ENCODE results near the gene HRH1. TPM values are rescaled to one million over a fixed set of nuclear protein-coding genes. Genes with fewer than 3 reads are reported as not detected.

The HRH1 gene
- polyA plus RNA-seq, 1 donor = 1.4 TPM

- Histone ChIP-seq H3K4me3 (ENCODE audit: low read length) (no peak overlapping the region), H3K4me1 (ENCODE audit: control insufficient read depth, insufficient read depth, low read length) (no peaks in the 10 kb centered on the region), H3K36me3 (ENCODE audit: control insufficient read depth, insufficient read depth, low read length) (no peaks in the 10 kb centered on the region), H3K27ac (ENCODE audit: low read length) (no peak overlapping the region), H3K9me3 (ENCODE audit: control insufficient read depth, low read depth, low read length) (no peaks in the 10 kb centered on the region), H3K27me3 (ENCODE audit: control insufficient read depth, insufficient read depth, low read length) (no peaks in the 10 kb centered on the region)
- DNase-seq = no peak
- WGBS (ENCODE audit: insufficient coverage, low lambda C conversion rate) = no CpG with 5 or more reads among the region's 3 CpGs
Observed at GRCh38 chr3:11289864-11290263, 135.6 kb downstream of the HRH1 start.

DNA sequence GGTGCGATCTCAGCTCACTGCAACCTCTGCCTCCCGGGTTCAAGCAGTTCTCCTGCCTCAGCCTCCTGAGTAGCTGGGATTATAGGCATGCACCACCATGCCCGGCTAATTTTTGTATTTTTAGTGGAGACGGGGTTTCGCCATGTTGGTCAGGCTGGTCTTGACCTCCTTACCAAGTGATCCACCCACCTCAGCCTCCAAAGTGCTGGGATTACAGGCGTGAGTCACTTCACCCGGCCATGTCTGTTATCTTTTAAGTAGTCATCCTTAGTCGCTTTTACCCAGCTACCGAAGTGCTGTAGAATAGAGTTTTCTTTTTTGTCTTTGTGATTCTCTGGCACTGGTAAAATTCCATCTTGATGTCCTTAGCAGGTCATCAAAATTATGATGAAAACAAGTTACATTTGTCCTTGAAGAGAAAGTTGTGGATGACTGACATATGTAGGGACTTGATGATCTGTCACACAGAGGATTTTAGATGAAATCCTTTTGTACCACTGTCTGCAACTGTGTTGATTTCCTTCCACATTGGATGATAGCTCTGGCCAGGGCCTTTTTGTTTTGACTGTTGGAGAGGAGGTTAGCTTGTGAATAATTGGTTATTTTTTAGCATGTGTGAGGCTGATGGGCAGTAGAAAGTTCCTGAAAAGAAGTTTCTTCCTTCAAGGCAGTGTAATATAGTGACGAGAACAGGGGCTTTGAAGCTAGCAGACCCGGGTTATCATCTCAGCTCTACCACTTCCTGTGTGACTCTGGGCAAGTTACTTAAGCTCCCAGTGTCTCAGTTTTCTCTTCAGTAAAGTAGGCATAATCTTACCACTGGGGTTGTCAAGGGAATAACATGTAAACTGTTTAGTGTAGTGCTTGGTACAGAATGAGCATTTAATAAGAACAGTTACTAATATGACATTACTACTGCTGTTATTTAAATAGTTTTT, 136.7 kb downstream of the HRH1 start:
- no peaks in the 10 kb centered on the region for H3K9me3 ChIP-seq (ENCODE audit: control insufficient read depth, low read depth, low read length)
- H3K36me3 ChIP-seq (ENCODE audit: control insufficient read depth, insufficient read depth, low read length) = no peaks in the 10 kb centered on the region
- no peak overlapping the region for H3K27ac ChIP-seq (ENCODE audit: low read length)
- DNase-seq = peak in 1 of 2 donors; percentile 29
- no peaks in the 10 kb centered on the region for H3K27me3 ChIP-seq (ENCODE audit: control insufficient read depth, insufficient read depth, low read length)
- H3K4me3 ChIP-seq (ENCODE audit: low read length) = no peak overlapping the region
- WGBS (ENCODE audit: insufficient coverage, low lambda C conversion rate) = no CpG with 5 or more reads among the region's 11 CpGs
- no peaks in the 10 kb centered on the region for H3K4me1 ChIP-seq (ENCODE audit: control insufficient read depth, insufficient read depth, low read length)

DNA sequence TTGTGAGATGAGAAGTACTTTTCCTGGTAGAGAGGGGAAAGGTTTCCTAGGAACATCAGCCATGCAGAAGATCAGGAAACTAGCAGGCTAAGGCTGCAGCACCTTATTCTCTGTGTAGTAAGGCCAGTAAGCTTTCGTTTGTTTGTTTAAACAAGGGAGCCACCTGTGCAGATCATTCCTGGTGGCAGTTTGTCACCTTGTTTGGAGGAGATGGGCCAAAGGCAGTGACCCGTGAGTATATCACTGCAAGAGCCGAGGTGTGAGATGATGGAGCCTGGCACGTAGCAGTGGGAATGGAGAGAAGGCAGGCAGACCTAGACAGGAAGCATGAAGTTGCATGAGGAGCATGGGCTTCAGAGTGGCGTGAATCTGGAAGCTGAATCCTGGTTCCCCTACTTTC, 137.5 kb downstream of the HRH1 start:
- H3K4me3 ChIP-seq (ENCODE audit: low read length) = no peak overlapping the region
- no peaks in the 10 kb centered on the region for H3K36me3 ChIP-seq (ENCODE audit: control insufficient read depth, insufficient read depth, low read length)
- no peaks in the 10 kb centered on the region for H3K27me3 ChIP-seq (ENCODE audit: control insufficient read depth, insufficient read depth, low read length)
- no peaks in the 10 kb centered on the region for H3K4me1 ChIP-seq (ENCODE audit: control insufficient read depth, insufficient read depth, low read length)
- no peak overlapping the region for H3K27ac ChIP-seq (ENCODE audit: low read length)
- 87% methylated on average over 3 of the region's 5 CpGs for WGBS (ENCODE audit: insufficient coverage, low lambda C conversion rate)
- DNase-seq = no peak
- no peaks in the 10 kb centered on the region for H3K9me3 ChIP-seq (ENCODE audit: control insufficient read depth, low read depth, low read length)

- Histone ChIP-seq H3K27ac (ENCODE audit: low read length) (no peak overlapping the region), H3K4me3 (ENCODE audit: low read length) (no peak overlapping the region), H3K4me1 (ENCODE audit: control insufficient read depth, insufficient read depth, low read length) (no peaks in the 10 kb centered on the region), H3K9me3 (ENCODE audit: control insufficient read depth, low read depth, low read length) (no peaks in the 10 kb centered on the region), H3K27me3 (ENCODE audit: control insufficient read depth, insufficient read depth, low read length) (no peaks in the 10 kb centered on the region), H3K36me3 (ENCODE audit: control insufficient read depth, insufficient read depth, low read length) (peaks cover 17% of the 10 kb centered on the region)
- WGBS (ENCODE audit: insufficient coverage, low lambda C conversion rate) = no CpG with 5 or more reads among the region's 4 CpGs
- no peak for DNase-seq
Observed at GRCh38 chr3:11297126-11297525, 142.8 kb downstream of the HRH1 start.

- Histone ChIP-seq H3K4me1 (ENCODE audit: control insufficient read depth, insufficient read depth, low read length) (no peaks in the 10 kb centered on the region), H3K9me3 (ENCODE audit: control insufficient read depth, low read depth, low read length) (no peaks in the 10 kb centered on the region), H3K27me3 (ENCODE audit: control insufficient read depth, insufficient read depth, low read length) (no peaks in the 10 kb centered on the region), H3K27ac (ENCODE audit: low read length) (no peak overlapping the region), H3K4me3 (ENCODE audit: low read length) (no peak overlapping the region), H3K36me3 (ENCODE audit: control insufficient read depth, insufficient read depth, low read length) (peaks cover 26% of the 10 kb centered on the region)
- no peak for DNase-seq
- 90% methylated on average over 3 of the region's 3 CpGs for WGBS (ENCODE audit: insufficient coverage, low lambda C conversion rate)
Observed at GRCh38 chr3:11300970-11301369, 146.7 kb downstream of the HRH1 start.

DNA sequence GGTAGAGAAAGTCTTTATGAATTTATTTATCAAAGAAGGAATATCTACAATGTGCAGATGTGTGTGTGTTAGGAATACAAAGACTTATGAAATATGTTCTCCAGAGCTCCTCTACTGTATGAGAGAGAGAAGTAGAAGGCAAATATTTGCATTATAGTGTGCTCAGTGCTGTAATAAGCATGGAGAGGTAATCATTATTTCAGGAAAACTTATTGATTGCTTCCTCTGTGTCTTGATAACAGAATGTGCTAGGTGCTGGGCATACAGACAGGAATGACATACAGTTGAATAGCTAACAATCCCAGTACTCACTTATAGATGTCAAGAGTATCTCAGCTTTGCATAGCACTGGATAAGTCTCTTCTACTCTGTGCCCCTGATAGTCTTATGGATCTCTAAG, 148.2 kb downstream of the HRH1 start:
- no peak overlapping the region for H3K27ac ChIP-seq (ENCODE audit: low read length)
- no peaks in the 10 kb centered on the region for H3K9me3 ChIP-seq (ENCODE audit: control insufficient read depth, low read depth, low read length)
- H3K4me1 ChIP-seq (ENCODE audit: control insufficient read depth, insufficient read depth, low read length) = no peaks in the 10 kb centered on the region
- H3K36me3 ChIP-seq (ENCODE audit: control insufficient read depth, insufficient read depth, low read length) = peaks cover 33% of the 10 kb centered on the region
- H3K4me3 ChIP-seq (ENCODE audit: low read length) = no peak overlapping the region
- no peaks in the 10 kb centered on the region for H3K27me3 ChIP-seq (ENCODE audit: control insufficient read depth, insufficient read depth, low read length)
- DNase-seq = no peak

DNA sequence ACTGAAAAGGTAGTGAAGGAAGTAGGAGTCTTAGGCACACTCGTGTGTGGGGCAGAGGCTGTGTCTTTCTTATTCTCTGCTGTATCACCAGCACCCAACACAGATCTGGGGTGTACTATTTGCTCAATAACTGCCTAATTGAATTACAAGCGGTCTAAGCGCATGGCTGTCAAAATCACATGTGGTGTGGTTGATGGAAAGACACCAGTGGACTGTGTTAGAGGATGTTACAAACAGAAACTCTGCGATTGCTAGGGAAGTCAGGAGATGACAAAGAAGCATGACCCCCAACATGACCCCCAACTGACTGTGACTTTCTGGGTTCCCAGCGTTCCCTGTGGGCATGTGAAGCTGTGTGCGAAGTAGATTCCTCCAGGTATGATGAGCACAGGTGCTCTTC, 149.9 kb downstream of the HRH1 start:
- peaks cover 44% of the 10 kb centered on the region for H3K36me3 ChIP-seq (ENCODE audit: control insufficient read depth, insufficient read depth, low read length)

GRCh38 chr3:11305509-11305908, 151.2 kb downstream of the HRH1 start:
- no peaks in the 10 kb centered on the region for H3K4me1 ChIP-seq (ENCODE audit: control insufficient read depth, insufficient read depth, low read length)
- H3K9me3 ChIP-seq (ENCODE audit: control insufficient read depth, low read depth, low read length) = no peaks in the 10 kb centered on the region
- no peak overlapping the region for H3K27ac ChIP-seq (ENCODE audit: low read length)
- no CpG with 5 or more reads among the region's 1 CpG for WGBS (ENCODE audit: insufficient coverage, low lambda C conversion rate)
- no peak overlapping the region for H3K4me3 ChIP-seq (ENCODE audit: low read length)
- no peak for DNase-seq
- H3K27me3 ChIP-seq (ENCODE audit: control insufficient read depth, insufficient read depth, low read length) = no peaks in the 10 kb centered on the region
- H3K36me3 ChIP-seq (ENCODE audit: control insufficient read depth, insufficient read depth, low read length) = peaks cover 38% of the 10 kb centered on the region

More for the DNA sequence above, 149.9 kb downstream of the HRH1 start:
- no peaks in the 10 kb centered on the region for H3K4me1 ChIP-seq (ENCODE audit: control insufficient read depth, insufficient read depth, low read length)
- no CpG with 5 or more reads among the region's 6 CpGs for WGBS (ENCODE audit: insufficient coverage, low lambda C conversion rate)
- no peaks in the 10 kb centered on the region for H3K9me3 ChIP-seq (ENCODE audit: control insufficient read depth, low read depth, low read length)
- no peak overlapping the region for H3K27ac ChIP-seq (ENCODE audit: low read length)
- H3K4me3 ChIP-seq (ENCODE audit: low read length) = no peak overlapping the region
- no peaks in the 10 kb centered on the region for H3K27me3 ChIP-seq (ENCODE audit: control insufficient read depth, insufficient read depth, low read length)
- no peak for DNase-seq

- Histone ChIP-seq H3K27ac (ENCODE audit: low read length) (no peak overlapping the region), H3K9me3 (ENCODE audit: control insufficient read depth, low read depth, low read length) (no peaks in the 10 kb centered on the region), H3K4me1 (ENCODE audit: control insufficient read depth, insufficient read depth, low read length) (no peaks in the 10 kb centered on the region), H3K4me3 (ENCODE audit: low read length) (no peak overlapping the region), H3K27me3 (ENCODE audit: control insufficient read depth, insufficient read depth, low read length) (no peaks in the 10 kb centered on the region), H3K36me3 (ENCODE audit: control insufficient read depth, insufficient read depth, low read length) (peaks cover 40% of the 10 kb centered on the region)
- no CpG with 5 or more reads among the region's 5 CpGs for WGBS (ENCODE audit: insufficient coverage, low lambda C conversion rate)
- no peak for DNase-seq
Observed at GRCh38 chr3:11306817-11307589, 152.7 kb downstream of the HRH1 start.

- DNase-seq = no peak
- no peak overlapping the region for H3K4me3 ChIP-seq (ENCODE audit: low read length)
- H3K36me3 ChIP-seq (ENCODE audit: control insufficient read depth, insufficient read depth, low read length) = peaks cover 41% of the 10 kb centered on the region
- H3K4me1 ChIP-seq (ENCODE audit: control insufficient read depth, insufficient read depth, low read length) = no peaks in the 10 kb centered on the region
- no CpG with 5 or more reads among the region's 6 CpGs for WGBS (ENCODE audit: insufficient coverage, low lambda C conversion rate)
- H3K9me3 ChIP-seq (ENCODE audit: control insufficient read depth, low read depth, low read length) = no peaks in the 10 kb centered on the region
- no peak overlapping the region for H3K27ac ChIP-seq (ENCODE audit: low read length)
- no peaks in the 10 kb centered on the region for H3K27me3 ChIP-seq (ENCODE audit: control insufficient read depth, insufficient read depth, low read length)
Observed at GRCh38 chr3:11307830-11308432, 153.6 kb downstream of the HRH1 start.

Measured in large intestine (tissue), 3 donors.